A673 (cell line): Measurements from ENCODE around the gene AKNA. TPM values are rescaled to one million over a fixed set of nuclear protein-coding genes. Genes with fewer than 3 reads are reported as not detected.
A peak's percentile ranks its signal among the peaks of the same experiment; 100 is the strongest.

ENCODE experiments used
- BruUV-seq: library from RNA; stranded (reverse); fragments of 400-500 nt; replicated peaks from 2 replicates; lab custom pipeline; 2021; lab: Mats Ljungman, UMichigan
- CTCF ChIA-PET: fragments of 300-600 bp; sonication (Branson Sonifier 250); formaldehyde crosslinking; loops from one replicate; lab custom pipeline; 2022; ENCODE audit warnings: antibody characterized with exemption; lab: Charles Lee
- POLR2A ChIA-PET: fragments of 300-600 bp; sonication (Branson Sonifier 250); formaldehyde crosslinking; loops from one replicate; lab custom pipeline; 2022; ENCODE audit warnings: antibody characterized with exemption; ENCODE audit not compliant: low non-redundant PET; lab: Charles Lee
- DNase-seq: peaks from one replicate; pipeline ENCODE4 v3.0.0-alpha.2; 2015; ENCODE audit warnings: low spot score
- H3K27ac ChIP-seq: fragments of 200-600 bp; sonication (generic); 2 replicates; pipeline ENCODE4 v1.5.1; 2016; ENCODE audit warnings: mixed run types, low read depth, mild to moderate bottlenecking, mixed read lengths, antibody characterized with exemption, low read length; ENCODE audit not compliant: poor library complexity, severe bottlenecking
- H3K27me3 ChIP-seq: fragments of 200-600 bp; sonication (generic); replicated peaks from 2 replicates; pipeline ENCODE4 v1.6.1; 2017; ENCODE audit warnings: mixed run types, low read depth, mild to moderate bottlenecking, mixed read lengths, antibody characterized with exemption, low read length; ENCODE audit not compliant: insufficient read depth, poor library complexity
- H3K36me3 ChIP-seq: fragments of 200-600 bp; sonication (generic); 2 replicates; pipeline ENCODE4 v1.6.1; 2016; ENCODE audit warnings: mixed run types, mild to moderate bottlenecking, mixed read lengths, antibody characterized with exemption, low read length; ENCODE audit not compliant: insufficient read depth, poor library complexity, severe bottlenecking
- H3K4me1 ChIP-seq: fragments of 200-600 bp; sonication (generic); 2 replicates; pipeline ENCODE4 v1.6.1; 2017; ENCODE audit warnings: mixed run types, mild to moderate bottlenecking, mixed read lengths, antibody characterized with exemption, low read length; ENCODE audit not compliant: insufficient read depth, poor library complexity, severe bottlenecking
- H3K4me3 ChIP-seq: fragments of 200-600 bp; sonication (generic); 2 replicates; pipeline ENCODE4 v1.5.1; 2016; ENCODE audit warnings: low read depth, mixed run types, mild to moderate bottlenecking, mixed read lengths, low read length; ENCODE audit not compliant: poor library complexity, severe bottlenecking
- H3K9me3 ChIP-seq: fragments of 200-600 bp; sonication (generic); 2 replicates; pipeline ENCODE4 v1.6.1; 2016; ENCODE audit warnings: mixed run types, low read depth, mild to moderate bottlenecking, mixed read lengths, antibody characterized with exemption, low read length; ENCODE audit not compliant: poor library complexity, severe bottlenecking
- EZH2 ChIP-seq: fragments of 200-600 bp; sonication (generic); IDR thresholded peaks from 2 replicates; pipeline ENCODE4 v1.6.1; 2017; ENCODE audit warnings: borderline replicate concordance, low read depth, mild to moderate bottlenecking, mixed read lengths, antibody characterized with exemption, low read length; ENCODE audit not compliant: poor library complexity, severe bottlenecking
- intact Hi-C: fragments of 100-400 bp; cut with micrococcal nuclease; formaldehyde crosslinking; loops from one replicate; pipeline ENCODE4 v1.10.0; 2022; ENCODE audit not compliant: unreplicated experiment
- total RNA-seq: library from RNA; stranded (reverse); gene quantifications from 2 replicates; pipeline ENCODE4 v1.2.3, GENCODE V29; 2021
- TF ChIP-seq, protein P1 (sequence below): fragments of 300-800, 200-600 bp; sonication (generic); conservative IDR thresholded peaks from 2 replicates; pipeline ENCODE4 v1.5.1; 2017; ENCODE audit warnings: low read depth, mild to moderate bottlenecking, antibody characterized with exemption, low read length, moderate library complexity, mixed read lengths

The AKNA gene
- total RNA-seq, 1 experiment from 2014 or later = 20.4 TPM

DNA sequence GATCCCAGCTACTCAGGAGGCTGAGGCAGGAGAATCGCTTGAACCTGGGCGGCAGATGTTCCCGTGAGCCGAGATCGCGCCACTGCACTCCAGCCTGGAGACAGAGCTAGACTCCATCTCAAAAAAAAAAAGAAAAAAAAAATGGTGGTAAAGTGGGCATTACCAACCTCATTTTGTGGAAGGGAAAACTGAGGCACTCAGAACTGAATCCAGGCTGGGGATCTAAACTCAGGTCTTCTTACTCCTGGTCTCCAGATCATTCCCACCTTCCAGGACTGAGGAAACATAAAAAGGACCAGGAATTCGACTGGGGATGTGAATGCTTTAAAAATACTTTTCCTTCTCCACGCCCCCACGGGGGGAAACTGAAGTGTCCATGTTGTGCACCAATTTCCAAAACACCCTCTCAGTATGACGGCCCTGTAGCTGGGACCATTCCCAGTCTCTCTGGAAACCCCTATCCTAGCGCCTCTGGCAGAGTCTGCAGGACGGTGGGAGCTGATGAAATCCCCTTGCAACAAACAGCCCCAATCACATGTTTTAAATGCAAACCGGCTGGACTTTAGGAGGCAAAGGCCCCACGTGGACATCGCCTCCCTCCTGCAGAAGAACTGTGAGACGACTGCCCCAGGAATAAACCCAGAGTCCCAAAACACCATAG is 8.9 kb upstream of the AKNA start:
- BruUV-seq = no TSS peak

DNA sequence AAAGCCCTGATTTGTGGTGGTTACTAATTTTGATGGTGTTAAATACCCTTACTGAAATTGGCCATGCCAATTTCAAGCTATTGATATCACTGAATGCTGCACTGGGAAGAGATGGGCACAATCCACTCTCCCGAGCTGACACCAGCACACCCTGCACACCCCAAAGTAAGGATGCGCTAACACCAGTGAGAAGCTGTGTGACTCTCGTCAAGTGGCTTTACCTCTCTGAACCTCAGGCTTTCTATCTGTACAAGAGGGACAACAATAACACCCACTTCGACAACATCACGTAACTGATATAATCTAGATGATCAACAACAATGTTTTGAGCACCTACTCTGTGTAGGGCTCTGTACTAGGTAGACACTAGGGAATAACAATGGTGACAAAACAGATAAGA is 8.0 kb upstream of the AKNA start:
- POLR2A ChIA-PET = interaction anchor here (0.7 kb wide), 1 partner anchor 11 kb away, joined by 5 read pairs; no protein-coding TSS in a partner anchor
- no TSS peak for BruUV-seq
- Histone ChIP-seq H3K4me3 (no peak overlapping the region), H3K9me3 (no peaks in the 10 kb centered on the region), H3K27me3 (no peaks in the 10 kb centered on the region), H3K4me1 (peaks cover 26% of the 10 kb centered on the region), H3K36me3 (no peaks in the 10 kb centered on the region), H3K27ac (no peak overlapping the region)
- TF ChIP-seq, protein P1, sequence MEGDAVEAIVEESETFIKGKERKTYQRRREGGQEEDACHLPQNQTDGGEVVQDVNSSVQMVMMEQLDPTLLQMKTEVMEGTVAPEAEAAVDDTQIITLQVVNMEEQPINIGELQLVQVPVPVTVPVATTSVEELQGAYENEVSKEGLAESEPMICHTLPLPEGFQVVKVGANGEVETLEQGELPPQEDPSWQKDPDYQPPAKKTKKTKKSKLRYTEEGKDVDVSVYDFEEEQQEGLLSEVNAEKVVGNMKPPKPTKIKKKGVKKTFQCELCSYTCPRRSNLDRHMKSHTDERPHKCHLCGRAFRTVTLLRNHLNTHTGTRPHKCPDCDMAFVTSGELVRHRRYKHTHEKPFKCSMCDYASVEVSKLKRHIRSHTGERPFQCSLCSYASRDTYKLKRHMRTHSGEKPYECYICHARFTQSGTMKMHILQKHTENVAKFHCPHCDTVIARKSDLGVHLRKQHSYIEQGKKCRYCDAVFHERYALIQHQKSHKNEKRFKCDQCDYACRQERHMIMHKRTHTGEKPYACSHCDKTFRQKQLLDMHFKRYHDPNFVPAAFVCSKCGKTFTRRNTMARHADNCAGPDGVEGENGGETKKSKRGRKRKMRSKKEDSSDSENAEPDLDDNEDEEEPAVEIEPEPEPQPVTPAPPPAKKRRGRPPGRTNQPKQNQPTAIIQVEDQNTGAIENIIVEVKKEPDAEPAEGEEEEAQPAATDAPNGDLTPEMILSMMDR = no peak
- no peak for TF ChIP-seq EZH2
- intact Hi-C loops = no loop called here
- no peak for DNase-seq
- CTCF ChIA-PET = no interaction called here

More for the DNA sequence above, 8.9 kb upstream of the AKNA start:
- Histone ChIP-seq H3K9me3 (no peaks in the 10 kb centered on the region), H3K4me3 (peak overlapping the region; percentile 68), H3K36me3 (no peaks in the 10 kb centered on the region), H3K27ac (peak overlapping the region; percentile 81), H3K27me3 (no peaks in the 10 kb centered on the region), H3K4me1 (peaks cover 26% of the 10 kb centered on the region)
- ChIA-PET CTCF (no interaction called here), POLR2A (interaction anchor here (0.5 kb wide), 1 partner anchor 263 kb away, joined by 3 read pairs; no protein-coding TSS in a partner anchor)
- DNase-seq = peak; percentile 55
- no peak for TF ChIP-seq EZH2
- TF ChIP-seq, protein P1 = no peak
- intact Hi-C loops = no loop called here

DNA sequence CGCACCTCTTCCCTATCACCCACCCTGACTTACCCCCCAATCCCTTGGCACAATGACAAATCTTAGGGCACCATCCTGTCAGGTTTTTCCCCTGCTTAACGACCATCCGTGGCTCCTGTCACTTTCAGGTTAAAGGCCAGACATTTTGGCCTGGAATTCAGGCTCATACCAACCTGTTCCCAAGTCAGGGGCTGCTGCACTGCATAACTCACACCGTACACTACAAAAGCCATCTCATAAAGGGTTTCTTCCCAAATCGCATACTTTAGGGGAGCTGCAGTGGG is 7.5 kb upstream of the AKNA start:
- intact Hi-C loops = no loop called here
- Histone ChIP-seq H3K27ac (no peak overlapping the region), H3K4me3 (no peak overlapping the region), H3K4me1 (peaks cover 26% of the 10 kb centered on the region), H3K36me3 (no peaks in the 10 kb centered on the region), H3K9me3 (no peaks in the 10 kb centered on the region), H3K27me3 (no peaks in the 10 kb centered on the region)
- POLR2A ChIA-PET = interaction anchor here (0.7 kb wide), 1 partner anchor 11 kb away, joined by 5 read pairs; no protein-coding TSS in a partner anchor
- TF ChIP-seq EZH2 = no peak
- TF ChIP-seq, protein P1 = no peak
- CTCF ChIA-PET = no interaction called here
- BruUV-seq = no TSS peak
- DNase-seq = no peak
